Lower lobe of right lung (tissue), 2 donors: ENCODE results near the gene MEIKIN. TPM values are rescaled to one million over a fixed set of nuclear protein-coding genes. Genes with fewer than 3 reads are reported as not detected.
"Not testable (repeated sequence)": the region's sequence is repeated elsewhere in the genome, so short reads cannot be mapped to it uniquely, and the experiment has no call there.

Source experiments
- ATAC-seq, 2 donors: fragments of 200-7000 bp; cut with Tn5 transposase; one replicate each; pipeline ENCODE4 v1.9.1; 2020 to 2022; ENCODE audit warnings: mild to moderate bottlenecking in 2 of 2, moderate library complexity in 2 of 2
- DNase-seq: peaks from one replicate; pipeline ENCODE4 v3.0.0-alpha.2; 2020
- H3K27ac ChIP-seq: fragments of 200-600 bp; one replicate; pipeline ENCODE4 v1.8.0; 2022
- H3K27me3 ChIP-seq: fragments of 200-600 bp; one replicate; pipeline ENCODE4 v1.8.0; 2022; ENCODE audit warnings: low read depth
- H3K36me3 ChIP-seq: fragments of 200-600 bp; one replicate; pipeline ENCODE4 v1.8.0; 2022; ENCODE audit warnings: mild to moderate bottlenecking
- H3K4me1 ChIP-seq: fragments of 200-600 bp; one replicate; pipeline ENCODE4 v1.8.0; 2022
- H3K4me3 ChIP-seq: fragments of 200-600 bp; one replicate; pipeline ENCODE4 v1.8.0; 2022; ENCODE audit warnings: mild to moderate bottlenecking
- H3K9me3 ChIP-seq: fragments of 200-600 bp; one replicate; pipeline ENCODE4 v1.8.0; 2022
- intact Hi-C: fragments of 100-400 bp; cut with DNase I; formaldehyde crosslinking; loops from one replicate; pipeline ENCODE4 v1.11.0; 2022
- total RNA-seq: library from RNA; stranded (reverse); fragmentation: NEBNext Ultra II Directional; extraction: Animal tissue kit (Norgen Biotek cat#: 25700); gene quantifications from one replicate; pipeline ENCODE4 v1.2.1, GENCODE V29; 2021
- TF ChIP-seq, protein P1 (sequence below): fragments of 200-600 bp; IDR thresholded peaks from one replicate; pipeline ENCODE4 v1.8.0; 2022; ENCODE audit warnings: antibody characterized with exemption, mild to moderate bottlenecking
- donor health status: DM: no; HTN: yes; CAD: no; lungs with severe emphysema.

MEIKIN gene
- total RNA-seq, 1 donor from 2014 or later: not detected

DNA sequence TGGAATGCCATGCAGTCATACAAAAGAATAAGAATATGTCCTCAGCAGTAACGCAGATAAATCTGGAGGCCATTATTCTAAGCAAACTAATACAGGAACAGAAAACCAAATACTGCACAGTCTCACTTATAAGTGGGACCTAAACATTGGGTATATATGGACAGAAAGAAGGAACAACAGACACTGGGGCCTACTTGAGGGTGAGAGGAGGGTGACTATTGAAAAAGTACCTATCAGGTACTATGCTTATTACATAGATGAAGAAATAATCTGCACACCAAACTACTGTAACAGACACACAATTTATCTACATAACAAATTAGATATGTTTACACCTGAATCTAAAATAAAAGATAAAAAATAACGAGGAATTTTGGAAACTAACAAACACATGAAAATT, 38.8 kb downstream of the MEIKIN start:
- Histone ChIP-seq H3K36me3 (no peaks in the 10 kb centered on the region), H3K27ac (no peak overlapping the region), H3K4me3 (no peak overlapping the region), H3K9me3 (peaks cover 7% of the 10 kb centered on the region), H3K27me3 (no peaks in the 10 kb centered on the region), H3K4me1 (no peaks in the 10 kb centered on the region)
- no peak for DNase-seq
- TF ChIP-seq, protein P1, sequence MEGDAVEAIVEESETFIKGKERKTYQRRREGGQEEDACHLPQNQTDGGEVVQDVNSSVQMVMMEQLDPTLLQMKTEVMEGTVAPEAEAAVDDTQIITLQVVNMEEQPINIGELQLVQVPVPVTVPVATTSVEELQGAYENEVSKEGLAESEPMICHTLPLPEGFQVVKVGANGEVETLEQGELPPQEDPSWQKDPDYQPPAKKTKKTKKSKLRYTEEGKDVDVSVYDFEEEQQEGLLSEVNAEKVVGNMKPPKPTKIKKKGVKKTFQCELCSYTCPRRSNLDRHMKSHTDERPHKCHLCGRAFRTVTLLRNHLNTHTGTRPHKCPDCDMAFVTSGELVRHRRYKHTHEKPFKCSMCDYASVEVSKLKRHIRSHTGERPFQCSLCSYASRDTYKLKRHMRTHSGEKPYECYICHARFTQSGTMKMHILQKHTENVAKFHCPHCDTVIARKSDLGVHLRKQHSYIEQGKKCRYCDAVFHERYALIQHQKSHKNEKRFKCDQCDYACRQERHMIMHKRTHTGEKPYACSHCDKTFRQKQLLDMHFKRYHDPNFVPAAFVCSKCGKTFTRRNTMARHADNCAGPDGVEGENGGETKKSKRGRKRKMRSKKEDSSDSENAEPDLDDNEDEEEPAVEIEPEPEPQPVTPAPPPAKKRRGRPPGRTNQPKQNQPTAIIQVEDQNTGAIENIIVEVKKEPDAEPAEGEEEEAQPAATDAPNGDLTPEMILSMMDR: no peak
- intact Hi-C loops: no loop called here
- no peak for ATAC-seq

DNA sequence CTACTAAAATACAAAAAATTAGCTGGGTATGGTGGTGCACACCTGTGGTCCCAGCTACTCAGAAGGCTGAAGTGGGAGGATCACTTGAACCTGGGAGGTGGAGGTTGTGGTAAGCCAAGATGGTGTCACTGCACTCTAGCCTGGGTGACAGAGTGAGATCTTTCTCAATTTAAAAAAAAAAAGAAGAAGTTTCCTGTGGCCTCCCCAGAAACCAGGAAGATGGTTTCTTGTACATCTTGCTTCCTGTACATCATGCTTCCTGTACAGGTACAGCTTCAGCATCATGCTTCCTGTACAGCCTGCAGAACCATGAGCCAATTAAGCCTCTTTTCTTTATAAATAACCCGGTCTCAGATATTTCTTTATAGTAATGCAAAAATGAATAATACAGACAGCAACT, 43.2 kb downstream of the MEIKIN start:
- H3K4me3 ChIP-seq, H3K4me1 ChIP-seq, H3K27me3 ChIP-seq, DNase-seq, intact Hi-C loops, H3K27ac ChIP-seq, H3K36me3 ChIP-seq, ATAC-seq, H3K9me3 ChIP-seq: not testable (repeated sequence)

DNA sequence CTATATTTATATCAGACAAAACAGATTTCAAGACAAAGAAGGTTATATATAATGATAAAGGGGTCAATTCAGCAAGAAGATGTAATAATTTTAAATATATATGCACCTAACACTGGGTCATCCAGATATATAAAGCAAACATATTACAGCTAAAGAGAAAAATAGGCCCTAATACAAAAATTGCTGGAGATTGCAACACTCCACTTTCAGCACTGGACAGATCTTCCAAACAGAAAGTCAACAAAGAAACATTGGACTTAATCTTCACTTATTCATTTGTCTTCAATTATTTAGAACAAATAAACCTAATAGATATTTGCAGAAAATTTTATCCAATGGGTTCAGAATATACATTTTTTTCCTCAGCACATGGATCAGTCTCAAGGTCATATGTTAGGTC, 45.8 kb downstream of the MEIKIN start:
- Histone ChIP-seq H3K36me3 (no peaks in the 10 kb centered on the region), H3K27ac (no peak overlapping the region), H3K4me1 (no peaks in the 10 kb centered on the region), H3K9me3 (peaks cover 7% of the 10 kb centered on the region), H3K4me3 (no peak overlapping the region), H3K27me3 (no peaks in the 10 kb centered on the region)
- ATAC-seq (no peak), DNase-seq (no peak)
- TF ChIP-seq, protein P1: no peak
- intact Hi-C loops: no loop called here

- Histone ChIP-seq H3K27me3 (no peaks in the 10 kb centered on the region), H3K36me3 (no peaks in the 10 kb centered on the region), H3K9me3 (no peaks in the 10 kb centered on the region), H3K27ac (no peak overlapping the region), H3K4me1 (no peaks in the 10 kb centered on the region), H3K4me3 (no peak overlapping the region)
- intact Hi-C loops: no loop called here
- TF ChIP-seq, protein P1: no peak
- DNase-seq (no peak), ATAC-seq (no peak)
Observed at GRCh38 chr5:131883984-131884383, 61.5 kb downstream of the MEIKIN start.

- ATAC-seq (no peak), DNase-seq (no peak)
- Histone ChIP-seq H3K27ac (no peak overlapping the region), H3K27me3 (no peaks in the 10 kb centered on the region), H3K4me3 (no peak overlapping the region), H3K4me1 (no peaks in the 10 kb centered on the region), H3K36me3 (no peaks in the 10 kb centered on the region), H3K9me3 (no peaks in the 10 kb centered on the region)
- intact Hi-C loops: no loop called here
- TF ChIP-seq, protein P1: no peak
Observed at GRCh38 chr5:131879705-131880104, 65.8 kb downstream of the MEIKIN start.

DNA sequence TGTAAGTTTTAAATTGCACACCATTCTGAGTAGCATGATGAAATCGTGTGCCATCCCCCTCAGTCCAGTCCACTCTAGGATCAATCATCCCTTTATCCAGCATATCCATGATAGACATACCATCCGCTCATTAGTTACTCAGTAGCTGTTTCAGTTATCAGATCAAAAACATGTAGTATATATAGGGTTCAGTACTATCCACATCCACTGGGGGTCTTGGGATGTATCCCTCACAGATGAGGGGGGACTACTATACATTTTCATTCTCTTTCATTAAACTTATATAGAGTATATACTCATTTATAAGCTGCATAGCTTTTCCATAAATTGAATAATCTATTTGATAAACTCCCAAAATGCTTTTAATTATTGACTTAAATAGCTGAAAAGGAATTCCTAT, 67.6 kb downstream of the MEIKIN start:
- ATAC-seq (no peak), DNase-seq (no peak)
- Histone ChIP-seq H3K4me3 (no peak overlapping the region), H3K36me3 (no peaks in the 10 kb centered on the region), H3K9me3 (no peaks in the 10 kb centered on the region), H3K27ac (no peak overlapping the region), H3K4me1 (no peaks in the 10 kb centered on the region), H3K27me3 (no peaks in the 10 kb centered on the region)
- intact Hi-C loops: no loop called here
- TF ChIP-seq, protein P1: no peak

DNA sequence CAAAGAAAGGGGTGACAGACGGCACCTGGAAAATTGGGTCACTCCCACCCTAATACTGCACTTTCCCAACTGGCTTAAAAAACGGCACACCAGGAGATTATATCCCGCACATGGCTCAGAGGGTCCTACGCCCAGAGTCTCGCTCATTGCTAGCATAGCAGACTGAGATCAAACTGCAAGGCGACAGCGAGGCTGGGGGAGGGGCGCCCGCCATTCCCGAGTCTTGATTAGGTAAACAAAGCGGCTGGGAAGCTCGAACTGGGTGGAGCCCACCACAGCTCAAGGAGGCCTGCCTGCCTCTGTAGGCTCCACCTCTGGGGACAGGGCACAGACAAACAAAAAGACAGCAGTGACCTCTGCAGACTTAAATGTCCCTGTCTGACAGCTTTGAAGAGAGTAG, 74.2 kb downstream of the MEIKIN start:
- H3K4me3 ChIP-seq, ATAC-seq, intact Hi-C loops, H3K27ac ChIP-seq, H3K36me3 ChIP-seq, H3K4me1 ChIP-seq, H3K9me3 ChIP-seq, H3K27me3 ChIP-seq, DNase-seq: not testable (repeated sequence)
